Naive thymus-derived CD4-positive, alpha-beta T cell (primary cell): Measurements from ENCODE around the gene SREBF2. TPM values are rescaled to one million over a fixed set of nuclear protein-coding genes. Genes with fewer than 3 reads are reported as not detected.

Source experiments
- ATAC-seq: fragments of 150-1000 bp; cut with Tn5 transposase; 2 replicates; pipeline ENCODE4 v1.10.0; 2021; ENCODE audit warnings: mild to moderate bottlenecking, moderate library complexity
- CTCF ChIA-PET: fragments of 350-600 bp; sonication (Branson Sonifier 250); formaldehyde crosslinking; loops from one replicate; lab custom pipeline; 2021; ENCODE audit warnings: antibody characterized with exemption; lab: Charles Lee
- POLR2A ChIA-PET: fragments of 350-600 bp; sonication (Branson Sonifier 250); formaldehyde crosslinking; loops from one replicate; lab custom pipeline; 2021; ENCODE audit warnings: antibody characterized with exemption, inconsistent platforms; lab: Charles Lee
- DNase-seq, 9 donors: peaks; one replicate each; pipeline versions ENCODE4 v3.0.0 to v3.0.0-alpha.2; 2020 to 2022; ENCODE audit warnings: mixed read lengths in 1 of 9
- H3K27ac ChIP-seq: one replicate; pipeline ENCODE4 v1.7.0; 2013; ENCODE audit warnings: mild to moderate bottlenecking, low read depth, low read length, moderate library complexity
- H3K27me3 ChIP-seq, 2 donors: one replicate each; pipeline ENCODE4 v1.7.0; 2013; ENCODE audit warnings: low read length in 2 of 2, mild to moderate bottlenecking in 2 of 2, moderate library complexity in 2 of 2; ENCODE audit not compliant: control insufficient read depth in 2 of 2, insufficient read depth in 2 of 2
- H3K36me3 ChIP-seq, 3 experiments: 1 replicate in 2 of 3; 2 replicates in 1 of 3; pipeline ENCODE4 v1.7.0; 2013; ENCODE audit warnings: low read length in 3 of 3, mild to moderate bottlenecking in 3 of 3, moderate library complexity in 1 of 3; ENCODE audit not compliant: insufficient read depth in 3 of 3, control insufficient read depth in 2 of 3
- H3K4me1 ChIP-seq, 2 donors: one replicate each; pipeline ENCODE4 v1.7.0; 2013; ENCODE audit warnings: low read length in 2 of 2, mild to moderate bottlenecking in 2 of 2, moderate library complexity in 1 of 2; ENCODE audit not compliant: control insufficient read depth in 2 of 2, insufficient read depth in 2 of 2
- H3K4me3 ChIP-seq: 2 replicates; pipeline ENCODE4 v1.7.0; 2013; ENCODE audit warnings: mild to moderate bottlenecking, low read length
- H3K9me3 ChIP-seq, 3 experiments: 1 replicate in 2 of 3; 2 replicates in 1 of 3; pipeline ENCODE4 v1.7.0; 2013; ENCODE audit warnings: low read length in 3 of 3; ENCODE audit not compliant: control insufficient read depth in 2 of 3
- H3K27ac Mint-ChIP-seq, 9 donors: one replicate each; pipeline ENCODE4 v1.8.0; 2020 to 2022; ENCODE audit warnings: mixed read lengths in 9 of 9, mild to moderate bottlenecking in 8 of 9, moderate library complexity in 5 of 9, inconsistent platforms in 2 of 9
- H3K27me3 Mint-ChIP-seq, 5 donors: one replicate each; pipeline ENCODE4 v1.8.0; 2021 to 2022; ENCODE audit warnings: mixed read lengths in 5 of 5, mild to moderate bottlenecking in 1 of 5
- H3K36me3 Mint-ChIP-seq, 5 donors: one replicate each; pipeline ENCODE4 v1.8.0; 2020 to 2022; ENCODE audit warnings: mixed read lengths in 5 of 5, mild to moderate bottlenecking in 3 of 5, inconsistent platforms in 1 of 5
- H3K4me1 Mint-ChIP-seq, 7 donors: one replicate each; pipeline ENCODE4 v1.8.0; 2020 to 2022; ENCODE audit warnings: mixed read lengths in 7 of 7, mild to moderate bottlenecking in 3 of 7, inconsistent platforms in 1 of 7
- H3K4me3 Mint-ChIP-seq, 10 donors: one replicate each; pipeline ENCODE4 v1.8.0; 2020 to 2022; ENCODE audit warnings: mild to moderate bottlenecking in 10 of 10, mixed read lengths in 10 of 10, moderate library complexity in 6 of 10, inconsistent platforms in 2 of 10
- H3K9me3 Mint-ChIP-seq, 11 donors: one replicate each; pipeline ENCODE4 v1.8.0; 2020 to 2022; ENCODE audit warnings: mixed read lengths in 11 of 11, mild to moderate bottlenecking in 4 of 11, inconsistent platforms in 1 of 11, moderate library complexity in 1 of 11
- intact Hi-C, 2 donors: fragments of 100-400 bp; cut with micrococcal nuclease; formaldehyde crosslinking; loops; one replicate each; pipeline ENCODE4 v1.15.1; 2023
- polyA plus RNA-seq, 2 donors: library from polyadenylated mRNA; unstranded; fragments of 300-500 nt; fragmentation: Illumina TruSeq; gene quantifications; one replicate each; pipeline ENCODE4 v1.2.3, GENCODE V29; 2021
- total RNA-seq, 6 experiments: library from RNA in 5 of 6; stranded (reverse) in 5 of 6; gene quantifications; 1 replicate in 5 of 6; 2 replicates in 1 of 6; pipeline ENCODE4 v1.2.3 and lab custom pipeline; 2021 to 2026

The SREBF2 gene
- total and polyA plus RNA-seq, 7 experiments from 2014 or later = 17.4 to 117 (median 84.0) TPM

GRCh38 chr22:41827671-41828070 is 5.2 kb upstream of the SREBF2 start:
- intact Hi-C loops = no loop called here
- Histone ChIP-seq H3K4me3 (no peak overlapping the region), H3K36me3 (peaks cover 0 to 28% (median 0%) of the 10 kb centered on the region in 3 experiments), H3K27me3 (no peaks in the 10 kb centered on the region), H3K9me3 (no peaks in the 10 kb centered on the region), H3K27ac (no peak overlapping the region), H3K4me1 (peaks cover 0 to 4% of the 10 kb centered on the region in 2 donors)
- DNase-seq = no peak
- Mint-ChIP-seq H3K9me3 (peaks cover 0 to 2% (median 0%) of the 10 kb centered on the region in 11 donors), H3K4me3 (no peak overlapping the region), H3K36me3 (peaks cover 0 to 35% (median 4%) of the 10 kb centered on the region in 5 donors), H3K27ac (peak overlapping the region in 6 of 9 donors; percentile 19 to 99 (median 76)), H3K4me1 (peaks cover 5 to 41% (median 11%) of the 10 kb centered on the region in 7 donors), H3K27me3 (peaks cover 0 to 2% (median 0%) of the 10 kb centered on the region in 5 donors)
- ChIA-PET POLR2A (interaction anchor here (0.6 to 3.3 kb wide), 3 partner anchors 28 to 881 kb away, joined by 3 to 17 read pairs (median 9); partner anchors contain the start of gene CCDC134), CTCF (interaction anchor here (1.0 kb wide), 2 partner anchors 30 to 113 kb away, joined by 3 read pairs; no protein-coding TSS in a partner anchor)
- ATAC-seq = no peak

- Histone ChIP-seq H3K4me3 (no peak overlapping the region), H3K4me1 (peaks cover 0 to 4% of the 10 kb centered on the region in 2 donors), H3K27ac (peak overlapping the region; percentile 16), H3K27me3 (no peaks in the 10 kb centered on the region), H3K9me3 (no peaks in the 10 kb centered on the region), H3K36me3 (peaks cover 0 to 26% (median 0%) of the 10 kb centered on the region in 3 experiments)
- DNase-seq (no peak), ATAC-seq (no peak)
- H3K27me3 Mint-ChIP-seq = peaks cover 0 to 2% (median 0%) of the 10 kb centered on the region in 5 donors
- H3K36me3 Mint-ChIP-seq = peaks cover 0 to 34% (median 4%) of the 10 kb centered on the region in 5 donors
- ChIA-PET CTCF (interaction anchor here (2.2 kb wide), 1 partner anchor 112 kb away, joined by 12 read pairs; no protein-coding TSS in a partner anchor), POLR2A (interaction anchor here (1.2 to 8.0 kb wide), 4 partner anchors 29 to 112 kb away, joined by 5 to 61 read pairs (median 13); partner anchors contain the start of gene CCDC134)
- no peak overlapping the region for H3K4me3 Mint-ChIP-seq
- H3K4me1 Mint-ChIP-seq = peaks cover 3 to 38% (median 6%) of the 10 kb centered on the region in 7 donors
- peaks cover 0 to 2% (median 0%) of the 10 kb centered on the region in 11 donors for H3K9me3 Mint-ChIP-seq
- intact Hi-C loops = no loop called here
- peak overlapping the region in 8 of 9 donors; percentile 16 to 99 (median 72) for H3K27ac Mint-ChIP-seq
Observed at GRCh38 chr22:41828516-41828915, 4.4 kb upstream of the SREBF2 start.

GRCh38 chr22:41830174-41830573 is 2.7 kb upstream of the SREBF2 start:
- DNase-seq = peak in 1 of 9 donors; percentile 12
- ChIA-PET POLR2A (interaction anchor here (0.7 to 8.0 kb wide), 3 partner anchors 48 to 138 kb away, joined by 3 to 61 read pairs (median 52); no protein-coding TSS in a partner anchor), CTCF (interaction anchor here (2.2 kb wide), 1 partner anchor 110 kb away, joined by 12 read pairs; no protein-coding TSS in a partner anchor)
- Mint-ChIP-seq H3K27me3 (peaks cover 0 to 2% (median 0%) of the 10 kb centered on the region in 5 donors), H3K36me3 (peaks cover 0 to 36% (median 0%) of the 10 kb centered on the region in 5 donors), H3K4me1 (peaks cover 11 to 47% (median 19%) of the 10 kb centered on the region in 7 donors), H3K4me3 (peak overlapping the region in 1 of 10 donors; percentile 12), H3K9me3 (peaks cover 0 to 2% (median 0%) of the 10 kb centered on the region in 11 donors), H3K27ac (peak overlapping the region; percentile 5 to 99 (median 71))
- Histone ChIP-seq H3K27me3 (no peaks in the 10 kb centered on the region), H3K36me3 (peaks cover 0 to 19% (median 0%) of the 10 kb centered on the region in 3 experiments), H3K4me1 (peaks cover 0 to 10% of the 10 kb centered on the region in 2 donors), H3K4me3 (no peak overlapping the region), H3K27ac (no peak overlapping the region), H3K9me3 (no peaks in the 10 kb centered on the region)
- intact Hi-C loops = loop anchor here in 1 of 2 donors (10.0 kb wide), 1 partner anchor 245 kb away; the partner anchor contains the start of genes NAGA, PHETA2 and SMDT1
- no peak for ATAC-seq

GRCh38 chr22:41831383-41831782 is 1.5 kb upstream of the SREBF2 start:
- Histone ChIP-seq H3K4me1 (peaks cover 0 to 10% of the 10 kb centered on the region in 2 donors), H3K27me3 (no peaks in the 10 kb centered on the region), H3K4me3 (no peak overlapping the region), H3K9me3 (no peaks in the 10 kb centered on the region), H3K27ac (peak overlapping the region; percentile 97), H3K36me3 (peaks cover 0 to 7% (median 0%) of the 10 kb centered on the region in 3 experiments)
- Mint-ChIP-seq H3K4me1 (peaks cover 9 to 54% (median 26%) of the 10 kb centered on the region in 7 donors), H3K27ac (peak overlapping the region; percentile 72 to 100 (median 99)), H3K9me3 (peaks cover 0 to 2% (median 0%) of the 10 kb centered on the region in 11 donors), H3K27me3 (peaks cover 0 to 2% (median 0%) of the 10 kb centered on the region in 5 donors), H3K36me3 (peaks cover 0 to 40% (median 0%) of the 10 kb centered on the region in 5 donors), H3K4me3 (peak overlapping the region in 6 of 10 donors; percentile 29 to 96 (median 92))
- intact Hi-C loops = loop anchor here in 1 of 2 donors (10.0 kb wide), 1 partner anchor 243 kb away; the partner anchor contains the start of genes NAGA, PHETA2 and SMDT1
- POLR2A ChIA-PET = interaction anchor here (0.6 to 8.0 kb wide), 15 partner anchors 10 to 731 kb away, joined by 3 to 61 read pairs (median 6); partner anchors contain the start of genes CCDC134 and TNFRSF13C
- ATAC-seq = no peak
- DNase-seq = no peak
- CTCF ChIA-PET = interaction anchor here (1.0 kb wide), 1 partner anchor 134 kb away, joined by 4 read pairs; no protein-coding TSS in a partner anchor

GRCh38 chr22:41831828-41832552 is 915 bp upstream of the SREBF2 start:
- Mint-ChIP-seq H3K27me3 (peaks cover 0 to 2% (median 0%) of the 10 kb centered on the region in 5 donors), H3K4me3 (peak overlapping the region; percentile 90 to 98 (median 95)), H3K4me1 (peaks cover 15 to 57% (median 30%) of the 10 kb centered on the region in 7 donors), H3K36me3 (peaks cover 0 to 43% (median 4%) of the 10 kb centered on the region in 5 donors), H3K9me3 (peaks cover 0 to 2% (median 0%) of the 10 kb centered on the region in 11 donors), H3K27ac (peak overlapping the region; percentile 94 to 100 (median 99))
- Histone ChIP-seq H3K27ac (peak overlapping the region; percentile 97), H3K36me3 (peaks cover 0 to 3% (median 0%) of the 10 kb centered on the region in 3 experiments), H3K4me1 (peaks cover 0 to 10% of the 10 kb centered on the region in 2 donors), H3K9me3 (no peaks in the 10 kb centered on the region), H3K27me3 (no peaks in the 10 kb centered on the region), H3K4me3 (peak overlapping the region; percentile 99)
- intact Hi-C loops = loop anchor here (1.0 to 10.0 kb wide), 9 partner anchors 32 to 243 kb away; partner anchors contain the start of genes CCDC134 (in 2 of the 2), NAGA (in 2 of the 2), DESI1 (in 1 of the 2) and PHETA2 (in 1 of the 2)
- POLR2A ChIA-PET = interaction anchor here (0.5 to 8.0 kb wide), 21 partner anchors 10 to 730 kb away, joined by 3 to 61 read pairs (median 6); partner anchors contain the start of genes CCDC134, CENPM and TNFRSF13C
- CTCF ChIA-PET = interaction anchor here (0.8 to 1.4 kb wide), 5 partner anchors 9 to 135 kb away, joined by 3 to 5 read pairs (median 4); no protein-coding TSS in a partner anchor
- DNase-seq (peak in 3 of 9 donors; percentile 7 to 12 (median 7)), ATAC-seq (no peak)
